Measurements from ENCODE around the gene INSRR.

INSRR gene

GRCh38 chr1:156832434-156832833 is 26.5 kb downstream of the INSRR start:
- no peak for DNase-seq (ENCODE audit: low spot score)

DNA sequence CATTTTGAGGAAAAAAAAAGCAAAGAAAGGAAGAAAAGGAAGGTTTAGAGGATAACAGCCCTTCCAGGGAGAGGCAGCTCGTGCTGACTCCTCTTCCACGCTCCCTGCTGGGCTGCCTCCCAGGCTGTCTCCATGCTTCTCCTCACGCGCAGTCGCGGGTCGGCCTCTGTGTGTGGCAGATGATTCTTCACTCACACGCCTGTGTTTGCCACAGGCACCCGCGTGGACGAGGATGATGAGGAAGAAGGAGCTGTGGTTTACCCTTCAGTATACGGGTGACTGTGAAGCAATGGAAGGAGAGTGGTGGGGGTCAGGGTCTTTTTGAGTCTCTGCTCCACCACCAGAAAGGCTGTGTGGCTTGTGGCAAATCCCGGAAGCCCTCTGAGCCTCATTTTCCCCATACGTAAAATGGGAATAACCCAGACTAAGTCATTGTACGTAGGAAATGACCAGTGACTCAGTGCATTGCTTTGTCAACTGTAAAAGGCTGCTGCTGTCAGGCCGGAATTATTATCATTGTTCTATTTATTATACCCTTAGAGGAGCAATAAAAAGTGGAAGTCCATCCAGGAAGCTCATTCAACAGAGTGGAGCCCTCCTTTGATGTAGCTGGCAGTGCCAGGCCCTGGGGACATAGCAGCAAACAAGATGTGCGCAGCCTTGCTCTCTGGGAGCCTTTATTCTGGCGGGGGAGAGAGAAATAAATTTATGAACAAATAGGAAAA is 30.4 kb downstream of the INSRR start:
- DNase-seq (ENCODE audit: low spot score): no peak

DNA sequence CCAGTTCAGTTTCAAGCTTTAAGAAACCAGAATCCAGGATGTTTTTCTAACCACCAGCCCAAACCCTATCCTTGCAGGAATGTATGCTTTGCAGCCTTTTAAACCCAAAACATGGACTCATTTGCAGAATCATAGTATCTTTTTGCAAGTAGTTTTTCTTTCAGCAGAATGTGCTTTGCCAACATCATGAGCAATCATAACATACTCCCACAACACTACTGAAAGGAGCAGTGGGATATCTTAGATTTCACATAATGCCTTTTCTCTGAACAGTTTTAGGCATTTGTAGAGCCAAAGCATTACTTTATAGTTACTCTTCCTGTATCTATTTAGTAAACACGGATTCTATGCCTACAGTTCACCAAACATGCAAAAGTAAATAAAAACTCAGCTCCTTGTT is 32.3 kb downstream of the INSRR start:
- no peak for DNase-seq (ENCODE audit: low spot score)

DNA sequence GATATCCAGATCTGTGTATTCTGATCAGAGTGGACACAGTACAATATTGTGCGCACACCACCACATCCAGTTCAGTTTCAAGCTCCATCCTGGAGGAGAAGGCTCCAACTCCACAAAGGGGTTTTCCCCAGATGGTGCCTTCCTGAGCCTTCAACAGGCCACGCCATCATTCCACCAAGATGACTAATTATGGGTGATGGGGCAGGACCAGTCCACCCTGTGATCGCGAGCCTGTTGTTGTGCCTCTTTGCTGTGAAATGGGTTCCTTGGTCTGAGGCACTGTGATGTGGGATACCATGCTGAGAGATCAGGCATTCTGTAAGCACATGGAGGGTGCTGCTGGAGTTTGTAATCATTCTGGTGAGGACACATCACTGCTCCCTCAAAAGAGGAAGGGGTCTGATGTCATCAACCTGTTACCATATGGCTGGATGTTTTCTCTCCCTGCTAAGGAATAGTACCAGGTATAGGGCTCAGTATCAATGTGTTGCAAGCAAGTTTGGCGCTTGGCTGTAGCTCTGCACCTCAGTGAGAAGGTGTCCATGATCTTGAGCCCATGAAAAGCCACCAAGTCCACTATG is 35.6 kb downstream of the INSRR start:
- no peak for DNase-seq (ENCODE audit: low spot score)

- peak; percentile 15 for DNase-seq (ENCODE audit: low spot score)
Measured at GRCh38 chr1:156822680-156823079, 36.2 kb downstream of the INSRR start.

- DNase-seq (ENCODE audit: low spot score): peak; percentile 64
Measured at GRCh38 chr1:156821801-156822200, 37.1 kb downstream of the INSRR start.

GRCh38 chr1:156816561-156817328 is 42.2 kb downstream of the INSRR start, which contains the start of gene SH2D2A:
SH2D2A (minus strand) TSS chr1:156816848; CDS start chr1:156816708, 140 bp downstream.
- DNase-seq (ENCODE audit: low spot score): no peak

GRCh38 chr1:156815961-156816422 is 42.9 kb downstream of the INSRR start:
- DNase-seq (ENCODE audit: low spot score): no peak

GRCh38 chr1:156815307-156815826 is 43.5 kb downstream of the INSRR start:
- DNase-seq (ENCODE audit: low spot score): peak; percentile 82

DNA sequence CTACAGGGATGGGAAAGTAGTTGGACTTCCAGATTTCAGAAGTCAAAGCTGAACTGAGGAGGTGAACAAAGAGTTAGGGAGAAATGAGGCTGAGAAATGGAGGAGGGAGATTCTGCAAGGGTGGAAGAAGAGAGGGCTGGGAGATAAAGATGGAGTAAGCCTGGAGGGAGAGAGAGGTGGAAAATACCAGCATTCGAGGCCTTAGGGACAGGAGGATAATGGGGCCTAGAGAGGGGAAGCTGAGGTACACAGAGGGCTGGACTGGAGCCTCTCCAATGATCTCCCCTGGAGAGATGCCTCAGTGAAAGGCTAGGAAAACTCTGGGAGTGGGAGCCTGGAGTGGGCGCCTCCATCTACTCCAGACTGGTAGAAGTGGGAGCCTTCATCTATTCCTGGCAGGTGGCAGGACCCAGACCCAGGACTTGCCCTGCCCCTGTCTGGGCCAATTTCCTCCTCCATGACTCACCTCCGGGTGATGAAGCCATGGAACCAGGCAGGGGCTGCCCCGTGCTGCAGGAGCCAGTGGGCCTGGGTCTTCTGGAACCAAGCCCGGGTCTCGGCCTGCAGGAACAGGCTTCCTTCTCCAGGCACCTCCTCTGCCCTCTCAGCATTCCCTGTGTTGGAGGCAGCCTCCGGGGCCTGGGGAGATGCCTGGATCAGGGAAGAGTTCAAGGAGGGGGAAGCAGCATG is 44.2 kb downstream of the INSRR start:
- no peak for DNase-seq (ENCODE audit: low spot score)

- peak; percentile 62 for DNase-seq (ENCODE audit: low spot score)
Measured at GRCh38 chr1:156813750-156814570, 45.0 kb downstream of the INSRR start.

DNA sequence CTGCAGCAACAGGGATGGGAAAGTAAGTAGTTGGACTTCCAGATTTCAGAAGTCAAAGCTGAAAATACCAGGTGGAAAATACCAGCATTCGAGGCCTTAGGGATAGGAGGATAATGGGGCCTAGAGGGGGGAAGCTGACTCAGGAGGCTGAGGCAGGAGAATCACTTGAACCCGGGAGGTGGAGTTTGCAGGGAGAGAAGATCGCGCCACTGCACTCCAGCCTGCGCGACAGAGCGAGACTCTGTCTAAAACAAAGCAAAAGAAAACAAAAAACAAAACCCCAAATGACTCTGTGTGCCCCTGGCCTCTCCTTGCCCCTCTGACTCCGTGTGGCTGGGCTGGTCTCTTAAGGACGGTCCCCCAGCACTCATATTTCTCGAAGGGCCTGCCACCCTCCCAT is 45.6 kb downstream of the INSRR start:
- DNase-seq (ENCODE audit: low spot score): no peak

DNA sequence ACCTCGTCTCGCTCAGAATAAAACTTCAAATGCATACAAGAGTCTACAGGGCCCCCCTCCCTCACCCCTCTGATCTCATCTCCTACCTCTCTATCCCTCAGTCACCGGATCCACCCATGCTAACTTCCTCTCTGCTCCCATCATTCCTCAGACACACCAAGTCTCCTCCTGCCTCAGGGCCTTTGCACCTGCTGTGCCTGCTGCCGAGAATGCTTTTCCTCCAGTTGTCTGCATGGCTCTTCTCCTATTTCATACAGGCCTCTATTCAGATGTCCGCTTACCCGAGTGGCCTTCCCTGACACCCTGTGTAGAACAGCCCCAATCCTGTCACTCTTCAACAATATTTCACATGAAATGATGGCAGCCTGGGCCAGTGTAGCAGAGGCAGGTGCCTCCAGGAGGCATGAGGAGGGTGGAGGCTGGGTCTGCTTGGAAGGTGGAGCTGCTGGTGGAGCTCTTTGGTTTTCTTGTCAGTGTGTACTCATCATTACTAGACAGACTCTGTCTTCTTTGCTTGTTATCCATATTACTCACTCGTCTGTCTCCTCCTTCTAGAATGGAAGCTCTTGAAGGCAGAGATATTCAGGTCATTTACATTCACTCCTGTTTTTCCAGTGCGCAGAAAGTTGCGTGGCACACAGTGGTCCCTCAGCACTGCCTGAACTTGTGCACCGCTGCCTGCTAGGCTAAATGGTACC is 46.5 kb downstream of the INSRR start:
- DNase-seq (ENCODE audit: low spot score): no peak

DNA sequence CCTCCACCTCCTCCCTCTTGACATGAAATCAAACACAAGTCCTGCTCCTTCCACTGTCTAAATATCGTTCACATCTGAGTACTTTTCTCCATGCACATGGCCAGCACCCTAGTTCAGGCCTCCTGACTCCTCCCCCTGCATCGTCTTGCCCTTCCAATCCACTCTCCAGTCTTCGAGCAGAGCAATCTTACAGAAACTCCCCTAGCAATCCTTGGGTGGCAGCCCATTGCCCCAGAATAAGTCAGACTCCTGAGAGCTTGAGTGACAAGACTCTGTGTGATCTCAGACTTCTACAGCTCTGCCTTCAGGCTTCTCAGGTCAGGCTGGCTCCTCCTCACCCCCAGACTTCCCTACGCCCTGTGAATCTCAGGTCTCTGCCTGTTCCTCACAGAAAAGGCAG is 47.7 kb downstream of the INSRR start:
- no peak for DNase-seq (ENCODE audit: low spot score)

GRCh38 chr1:156809711-156810366 is 49.1 kb downstream of the INSRR start:
- DNase-seq (ENCODE audit: low spot score): no peak

GRCh38 chr1:156809281-156809680 is 49.6 kb downstream of the INSRR start:
- no peak for DNase-seq (ENCODE audit: low spot score)

DNA sequence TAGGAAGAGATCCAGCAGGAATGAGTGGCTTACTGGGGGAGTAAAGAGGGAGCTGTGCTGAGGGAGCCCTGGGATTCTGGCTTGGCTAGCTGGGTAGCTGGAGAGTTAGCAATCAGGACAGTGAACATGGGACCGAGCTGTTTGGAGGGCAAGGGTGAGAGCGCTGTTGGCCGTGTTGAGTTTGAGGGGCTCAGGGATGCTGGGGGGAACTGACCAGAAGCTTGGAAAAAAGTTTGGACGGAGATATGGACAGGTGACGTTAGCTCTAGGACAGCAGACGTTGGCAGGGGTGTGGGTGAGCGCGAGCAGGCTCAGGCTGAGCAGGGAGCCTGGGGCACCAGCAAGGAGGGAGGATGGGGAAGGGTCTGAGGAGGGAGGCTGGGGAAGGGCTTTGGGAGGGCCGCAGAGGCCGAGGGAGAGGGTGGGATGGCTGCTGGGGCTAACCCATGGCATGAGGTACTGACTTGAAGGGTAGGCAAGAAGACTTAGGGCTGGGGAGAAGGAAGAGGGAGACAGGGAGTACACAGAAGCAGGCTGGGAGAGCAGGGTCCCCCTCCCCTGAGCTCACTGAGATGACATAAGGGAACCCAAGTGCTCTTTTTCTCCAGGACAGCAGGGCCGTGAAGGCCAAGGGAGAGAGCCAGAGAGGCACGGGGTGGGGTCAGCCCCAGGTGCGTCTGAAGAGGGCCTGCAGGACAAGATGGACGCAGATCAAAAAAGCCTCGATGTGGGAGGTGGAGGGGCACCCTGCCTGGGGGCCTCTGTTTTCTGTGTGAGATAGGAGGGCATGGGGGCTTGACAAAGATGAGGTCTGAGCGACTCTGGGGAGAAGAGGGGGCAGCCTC is 50.5 kb downstream of the INSRR start:
- no peak for DNase-seq (ENCODE audit: low spot score)

DNA sequence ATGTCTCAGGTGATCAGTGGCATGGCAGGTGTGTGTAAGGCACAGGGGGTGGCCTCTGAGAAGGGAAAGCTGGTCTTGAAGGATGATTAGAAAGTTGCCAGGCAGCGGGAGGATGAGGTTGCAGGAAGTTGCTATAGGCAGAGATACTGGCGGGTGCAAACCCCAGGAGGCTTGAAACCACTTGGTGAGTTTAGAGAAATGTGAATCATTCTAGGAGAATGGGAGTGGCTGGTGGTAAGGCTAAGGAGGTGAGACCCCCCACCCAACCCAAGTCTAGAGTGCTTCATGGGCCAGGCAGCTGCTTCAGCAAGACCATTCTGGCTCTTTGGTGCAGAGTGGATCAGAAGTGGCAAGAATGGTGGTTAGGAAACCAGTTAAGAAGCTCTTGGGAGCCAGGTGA is 51.3 kb downstream of the INSRR start:
- DNase-seq (ENCODE audit: low spot score): no peak
